GM21786 (cell line): ENCODE measurements around the gene KLF3.

Experiments
- ATAC-seq: cut with Tn5 transposase; IDR thresholded peaks from one replicate; pipeline ENCODE4 v1.9.1; 2021; ENCODE audit not compliant: unreplicated experiment

KLF3 gene

GRCh38 chr4:38694330-38694729 lies 30.3 kb downstream of the KLF3 start:
- no peak for ATAC-seq

DNA sequence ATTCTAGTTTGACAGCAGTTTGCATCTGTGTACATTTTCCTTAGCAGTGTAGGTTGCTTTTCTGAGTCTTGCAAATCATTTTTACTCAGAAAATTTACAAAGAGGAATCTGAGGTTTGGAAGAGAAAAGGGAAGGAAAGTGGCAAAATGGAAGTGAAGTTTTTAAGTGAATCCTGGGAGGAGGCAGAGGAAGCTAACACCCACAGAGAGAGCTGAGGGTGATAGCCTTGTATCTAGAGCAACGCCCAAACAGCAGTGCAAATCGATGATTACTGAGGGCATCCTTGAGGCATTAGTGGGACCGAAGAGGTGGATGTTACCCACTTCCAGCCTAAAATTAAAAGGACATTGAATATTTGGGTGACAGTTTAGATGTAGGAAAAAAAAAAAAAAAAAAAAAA lies 31.8 kb downstream of the KLF3 start:
- ATAC-seq = no peak

DNA sequence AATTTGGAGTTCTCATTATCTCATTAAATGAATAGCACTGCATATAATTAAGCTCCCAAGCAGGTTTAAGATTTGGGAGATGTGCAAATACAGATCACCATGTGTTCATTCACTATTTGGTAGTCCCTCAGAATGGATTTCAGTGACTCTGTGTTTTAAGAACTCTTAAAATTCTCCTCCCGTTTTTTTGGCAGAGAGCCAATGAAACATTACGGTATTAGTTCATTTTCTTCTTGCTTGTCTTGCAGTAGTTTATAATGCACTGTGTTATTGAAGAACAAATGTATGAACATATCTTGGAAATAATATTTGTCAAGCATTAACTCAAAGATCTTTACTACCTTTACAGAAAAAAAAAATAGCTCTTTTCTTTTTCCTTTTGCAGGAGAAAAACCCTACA lies 32.7 kb downstream of the KLF3 start:
- no peak for ATAC-seq

DNA sequence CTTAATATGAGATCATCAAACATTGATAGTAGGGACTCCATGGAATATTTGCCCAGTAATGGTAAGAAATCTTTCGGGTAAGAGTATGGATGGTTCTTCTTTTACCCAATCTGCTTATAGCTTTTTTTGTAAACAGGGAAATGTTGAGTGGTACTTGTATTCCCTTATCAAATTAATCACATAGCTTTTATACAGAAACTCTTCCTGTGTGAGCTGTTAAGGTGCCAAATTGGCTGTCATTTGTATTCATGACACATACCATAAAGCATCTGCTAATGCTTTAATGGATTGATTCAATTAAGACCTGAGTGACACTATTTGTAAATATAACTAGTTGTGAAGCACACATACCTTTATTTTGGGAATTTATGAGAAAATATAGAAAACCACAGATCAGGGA lies 34.2 kb downstream of the KLF3 start:
- no peak for ATAC-seq

- no peak for ATAC-seq
These were observed 35.1 kb downstream of the KLF3 start for GRCh38 chr4:38699112-38699511.

DNA sequence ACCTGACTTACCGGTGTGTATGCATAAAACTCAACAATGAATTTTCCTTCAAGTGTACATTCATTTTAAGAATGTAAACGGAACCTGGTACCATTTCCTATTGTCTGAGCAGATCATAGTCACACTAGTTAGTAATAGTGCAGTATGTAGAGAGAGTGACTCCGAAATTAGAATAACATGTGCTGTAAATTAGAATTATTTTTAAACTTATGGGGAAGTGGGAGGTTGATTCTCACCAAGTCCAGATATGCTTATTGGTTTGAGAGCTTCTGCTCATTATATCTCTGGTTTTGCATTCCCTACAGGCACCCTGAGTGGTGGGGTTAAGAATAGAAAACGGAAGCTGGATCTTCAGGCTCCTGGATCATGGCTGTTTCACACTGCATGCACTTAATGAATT lies 39.6 kb downstream of the KLF3 start:
- ATAC-seq = no peak

- ATAC-seq = no peak
These were observed 40.7 kb downstream of the KLF3 start for GRCh38 chr4:38704622-38705154.

GRCh38 chr4:38706301-38706700 lies 42.3 kb downstream of the KLF3 start:
- no peak for ATAC-seq

GRCh38 chr4:38710053-38710452 lies 46.1 kb downstream of the KLF3 start:
- ATAC-seq = no peak

- ATAC-seq = no peak
These were observed 47.1 kb downstream of the KLF3 start for GRCh38 chr4:38711066-38711465.

- ATAC-seq = no peak
These were observed 51.1 kb downstream of the KLF3 start for GRCh38 chr4:38715050-38715449.

- no peak for ATAC-seq
These were observed 52.3 kb downstream of the KLF3 start for GRCh38 chr4:38716256-38716655.

- ATAC-seq = no peak
These were observed 53.6 kb downstream of the KLF3 start for GRCh38 chr4:38717604-38718003.

DNA sequence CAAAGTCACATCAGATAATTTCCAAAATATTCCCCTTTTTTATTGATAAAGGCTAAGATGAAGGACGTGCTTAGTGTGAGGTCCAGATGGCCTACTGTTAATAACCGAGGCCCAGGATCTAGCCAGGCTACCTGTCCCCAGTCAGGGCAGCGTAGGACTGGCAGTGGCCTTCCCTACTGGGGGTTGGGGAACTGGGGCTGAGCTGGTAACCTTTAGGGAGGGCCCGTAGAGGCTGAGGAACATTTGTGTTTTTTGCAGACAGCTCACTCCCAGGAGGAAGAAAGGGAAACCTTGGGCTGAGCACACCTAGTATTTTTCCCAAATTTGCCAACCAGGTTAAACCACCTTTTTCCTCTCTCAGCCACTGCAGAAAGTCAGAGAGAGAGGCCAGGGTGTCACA lies 59.1 kb downstream of the KLF3 start:
- ATAC-seq = no peak

DNA sequence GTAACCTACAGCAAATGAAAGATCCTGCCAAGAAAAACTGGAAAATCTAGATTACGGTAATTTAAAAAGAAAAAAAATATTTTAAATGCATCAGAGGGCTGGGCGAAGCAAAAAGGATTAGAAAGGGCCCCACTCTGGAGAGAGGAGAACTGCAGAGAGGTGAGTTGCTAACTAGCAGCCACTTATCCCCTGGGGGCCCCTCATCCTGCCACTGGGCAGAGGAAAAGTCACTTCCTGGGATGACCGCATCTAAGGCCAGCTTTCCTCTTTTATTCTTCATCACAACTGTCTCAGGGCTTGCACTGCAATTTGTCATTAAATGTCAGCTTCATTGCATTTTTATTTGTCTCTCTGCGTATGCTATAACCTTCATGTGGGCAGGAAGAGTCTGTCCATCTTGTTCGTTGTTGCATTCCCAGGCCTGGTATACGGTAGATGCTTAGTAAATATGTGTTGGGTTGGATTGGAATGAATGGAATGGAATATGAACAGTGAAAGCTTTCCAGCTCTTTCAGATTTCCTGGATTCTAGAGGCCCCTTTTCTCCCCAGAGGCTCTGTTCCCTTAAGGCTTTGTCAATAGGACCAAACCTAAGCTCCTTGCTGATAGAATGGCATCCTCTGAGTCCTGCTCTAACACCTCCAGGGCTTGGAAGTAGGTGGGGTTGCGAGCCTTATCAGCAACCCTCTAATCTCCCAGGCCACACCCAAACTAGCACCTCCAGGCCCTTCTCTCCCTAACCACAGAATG lies 59.9 kb downstream of the KLF3 start:
- ATAC-seq = no peak

GRCh38 chr4:38724475-38724808 lies 60.4 kb downstream of the KLF3 start:
- ATAC-seq = no peak

GRCh38 chr4:38728631-38729141 lies 64.7 kb downstream of the KLF3 start:
- no peak for ATAC-seq

DNA sequence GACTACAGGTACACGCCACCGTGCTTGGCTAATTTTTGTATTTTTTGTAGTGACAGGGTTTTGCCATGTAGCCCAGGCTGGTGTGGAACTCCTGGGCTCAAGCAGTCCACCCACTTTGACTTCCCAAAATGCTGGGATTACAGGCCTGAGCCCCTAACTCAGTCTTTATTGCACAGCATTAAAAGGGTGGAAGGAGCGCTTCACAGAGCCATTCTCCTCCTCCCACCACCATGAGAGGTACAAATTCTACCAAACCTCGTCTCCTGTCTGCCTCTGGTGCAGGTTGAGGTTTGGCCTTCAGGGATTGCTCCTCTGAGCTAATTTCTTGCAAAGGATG lies 66.5 kb downstream of the KLF3 start:
- no peak for ATAC-seq

DNA sequence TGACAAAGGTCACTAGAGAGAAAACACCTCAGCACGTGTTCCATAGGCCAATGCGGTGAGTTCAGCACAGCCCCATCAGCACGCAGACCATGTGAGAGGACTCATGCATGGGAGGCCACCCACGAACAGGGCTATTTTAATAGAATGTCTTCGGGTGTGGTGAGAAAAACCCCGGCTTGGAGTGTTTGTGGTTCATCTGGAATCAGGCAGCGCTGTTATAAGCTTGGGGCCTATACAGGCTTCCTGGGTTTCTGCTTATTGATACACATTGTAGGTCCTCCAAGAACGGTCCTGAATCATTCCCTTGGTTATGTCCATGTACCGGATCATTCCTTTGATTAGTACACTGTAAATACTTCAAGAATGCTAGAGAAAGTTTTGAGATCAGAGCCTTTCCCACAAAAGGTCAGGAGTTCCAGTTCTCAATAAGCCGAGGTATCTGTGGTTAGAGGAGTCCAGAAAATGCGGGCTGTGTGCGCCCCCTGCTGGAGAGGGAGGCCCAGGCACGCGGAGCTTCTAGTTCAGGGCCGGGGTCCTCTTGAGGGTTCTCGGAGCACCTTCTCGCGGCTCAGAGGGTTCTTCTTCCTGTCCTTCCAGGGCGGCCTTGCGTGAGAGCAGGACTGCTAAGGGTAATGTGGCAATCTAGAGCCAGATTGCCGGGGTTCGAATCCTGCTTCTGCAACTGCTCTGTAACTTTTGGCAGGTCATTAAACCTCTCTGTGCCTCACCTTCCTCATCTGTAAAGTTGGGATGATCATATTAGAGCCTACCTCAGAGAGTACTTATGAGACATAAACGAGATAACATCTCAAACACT lies 67.0 kb downstream of the KLF3 start:
- peak; percentile 90 for ATAC-seq

GRCh38 chr4:38733663-38734062 lies 69.7 kb downstream of the KLF3 start:
- ATAC-seq = no peak

- no peak for ATAC-seq
These were observed 70.4 kb downstream of the KLF3 start for GRCh38 chr4:38734446-38734845.

DNA sequence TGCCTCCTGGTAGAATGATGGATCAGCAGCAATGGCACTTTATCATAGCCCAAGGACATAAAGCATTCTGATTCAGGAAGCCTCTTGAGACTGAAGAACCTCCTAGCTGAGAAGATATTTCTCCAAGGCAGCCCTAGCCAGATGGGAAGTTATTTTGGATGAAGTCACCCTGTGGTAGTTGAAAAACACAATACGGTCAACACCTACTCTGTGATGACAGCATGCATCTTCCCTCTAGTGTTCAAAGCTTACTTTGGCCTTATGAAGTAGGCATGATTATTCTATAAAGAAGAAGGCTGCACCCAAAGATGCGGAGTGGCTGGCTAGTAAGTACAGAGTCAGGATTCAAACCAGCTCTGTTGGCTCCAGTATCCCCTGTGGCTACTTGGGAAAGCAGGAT lies 70.9 kb downstream of the KLF3 start:
- no peak for ATAC-seq
